Inferior parietal cortex (tissue), 1 donor: Measurements from ENCODE around the gene GSE1.

Source experiments
- DNase-seq: peaks from one replicate; pipeline ENCODE4 v3.0.0-alpha.2; 2016; ENCODE audit errors: extremely low spot score

The GSE1 gene

DNA sequence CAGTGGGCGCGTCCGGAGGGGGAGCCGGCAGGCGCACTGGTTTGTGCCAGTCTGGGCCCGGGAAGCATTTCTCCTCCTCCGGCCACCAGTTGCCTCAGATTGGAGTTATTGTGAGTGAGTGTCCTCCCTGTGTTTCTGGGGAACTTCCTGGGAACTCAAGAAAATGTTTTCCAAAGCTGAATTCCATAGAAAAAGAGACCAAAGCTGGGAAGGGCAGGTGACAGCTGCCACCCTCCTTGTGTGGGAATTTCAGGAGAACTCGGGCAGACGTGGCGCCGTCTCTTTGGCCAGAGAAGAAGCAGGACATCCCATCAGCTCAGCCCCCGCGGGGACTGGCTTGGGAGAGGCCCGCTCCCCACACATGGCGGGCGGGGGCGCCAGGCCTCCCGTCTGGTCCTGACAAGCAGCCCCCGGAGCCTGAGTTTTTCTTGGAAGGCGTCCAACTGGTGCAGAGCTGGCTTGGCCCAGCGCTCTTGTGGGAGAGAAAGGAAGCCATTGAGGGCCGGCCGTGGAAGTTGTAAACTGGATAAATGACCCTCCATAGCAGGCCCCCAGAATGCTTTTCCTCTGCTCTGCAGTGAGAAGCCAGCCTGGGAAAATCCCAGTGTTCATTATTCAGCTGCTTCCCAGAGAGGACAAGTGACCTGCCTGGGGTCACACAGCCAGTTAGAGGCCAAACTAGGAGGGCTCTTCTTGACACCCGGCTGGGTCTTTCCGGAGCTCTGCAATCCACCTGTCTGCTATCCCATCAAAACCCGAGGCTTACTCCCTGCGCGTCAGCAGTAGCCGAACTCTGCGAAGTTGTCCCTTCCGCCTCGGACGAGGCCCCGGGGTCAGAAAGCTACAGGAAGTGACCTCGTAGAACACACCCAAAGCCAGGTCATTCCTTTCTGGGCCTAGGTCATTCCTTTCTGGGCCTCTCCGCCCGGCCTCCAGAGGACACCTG is 39.2 kb upstream of the GSE1 start:
- no peak for DNase-seq

DNA sequence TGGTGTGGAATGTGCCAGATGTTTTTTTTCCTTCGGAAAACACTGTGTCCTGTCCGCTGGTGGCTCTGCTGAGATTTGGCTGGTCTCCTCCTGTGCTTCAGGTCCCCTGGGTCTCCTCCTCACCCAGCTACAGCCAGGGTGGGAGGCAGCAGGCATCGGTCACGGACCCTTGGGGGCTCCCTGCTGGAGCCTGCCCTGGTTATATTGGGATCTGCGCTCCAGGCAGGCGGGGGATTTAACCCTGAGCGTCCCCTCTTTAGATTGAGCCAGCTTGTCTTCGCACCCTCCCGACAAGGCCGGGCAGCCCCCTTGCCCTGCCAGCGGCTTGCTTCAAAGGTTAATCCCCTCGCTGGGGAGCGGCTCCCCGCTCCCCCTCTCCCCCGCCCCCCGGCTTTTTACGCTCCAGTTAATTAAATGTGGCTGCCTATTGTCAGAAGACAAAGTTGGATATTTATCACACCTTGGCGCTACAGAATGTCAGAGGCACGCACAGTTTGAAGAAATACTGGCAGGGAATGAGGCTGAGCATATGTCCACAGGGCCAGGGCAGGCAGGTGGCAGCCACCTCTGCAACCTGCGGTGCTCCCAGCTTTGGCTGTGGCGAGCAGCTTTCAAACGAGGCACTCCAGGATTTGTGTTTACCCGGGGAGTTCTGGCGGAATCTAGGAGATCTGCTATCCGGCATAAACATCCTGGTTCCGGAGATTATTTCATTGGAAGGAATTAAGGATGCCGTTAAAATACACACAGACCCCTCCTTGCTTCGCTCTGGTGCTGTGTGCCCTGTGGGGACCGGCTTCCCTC is 38.2 kb upstream of the GSE1 start:
- no peak for DNase-seq

DNA sequence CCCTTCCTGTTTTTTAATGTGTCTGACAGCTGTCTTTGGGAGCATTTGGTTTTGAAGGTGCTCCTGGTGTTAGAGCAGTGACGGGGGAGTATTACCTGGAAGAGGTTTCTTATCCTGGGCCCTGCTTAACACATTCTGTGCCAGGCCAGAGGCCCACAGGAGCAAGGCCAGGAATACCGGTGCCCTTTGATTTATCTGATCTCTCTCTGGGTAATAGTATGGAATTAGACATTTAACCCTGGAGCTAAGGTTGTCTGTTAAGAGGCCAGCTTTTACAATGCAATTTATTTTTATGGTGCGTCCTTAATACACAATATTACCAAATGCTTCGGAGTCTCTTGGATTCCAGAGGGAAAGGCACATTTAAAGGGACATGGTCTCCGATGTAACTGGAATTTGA is 37.2 kb upstream of the GSE1 start:
- DNase-seq, result no peak

DNA sequence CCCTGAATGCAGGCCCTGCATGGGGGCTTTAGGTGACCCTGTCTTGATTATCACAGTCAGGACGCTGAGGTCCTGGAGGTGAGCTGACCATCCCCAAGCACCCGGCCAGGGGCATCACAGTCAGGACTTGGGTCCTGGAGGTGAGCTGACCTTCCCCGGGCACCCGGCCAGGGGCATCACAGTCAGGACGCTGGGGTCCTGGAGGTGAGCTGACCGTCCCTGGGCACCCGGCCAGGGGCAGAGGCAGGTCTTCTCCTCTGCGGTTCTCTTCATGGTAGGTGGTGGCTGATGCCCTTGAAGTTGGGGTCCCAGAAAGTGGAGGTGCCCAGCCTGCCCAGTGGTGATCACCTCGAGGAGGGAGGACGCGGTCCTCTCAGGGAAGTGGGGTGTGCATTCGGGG is 36.2 kb upstream of the GSE1 start:
- DNase-seq, result no peak

DNA sequence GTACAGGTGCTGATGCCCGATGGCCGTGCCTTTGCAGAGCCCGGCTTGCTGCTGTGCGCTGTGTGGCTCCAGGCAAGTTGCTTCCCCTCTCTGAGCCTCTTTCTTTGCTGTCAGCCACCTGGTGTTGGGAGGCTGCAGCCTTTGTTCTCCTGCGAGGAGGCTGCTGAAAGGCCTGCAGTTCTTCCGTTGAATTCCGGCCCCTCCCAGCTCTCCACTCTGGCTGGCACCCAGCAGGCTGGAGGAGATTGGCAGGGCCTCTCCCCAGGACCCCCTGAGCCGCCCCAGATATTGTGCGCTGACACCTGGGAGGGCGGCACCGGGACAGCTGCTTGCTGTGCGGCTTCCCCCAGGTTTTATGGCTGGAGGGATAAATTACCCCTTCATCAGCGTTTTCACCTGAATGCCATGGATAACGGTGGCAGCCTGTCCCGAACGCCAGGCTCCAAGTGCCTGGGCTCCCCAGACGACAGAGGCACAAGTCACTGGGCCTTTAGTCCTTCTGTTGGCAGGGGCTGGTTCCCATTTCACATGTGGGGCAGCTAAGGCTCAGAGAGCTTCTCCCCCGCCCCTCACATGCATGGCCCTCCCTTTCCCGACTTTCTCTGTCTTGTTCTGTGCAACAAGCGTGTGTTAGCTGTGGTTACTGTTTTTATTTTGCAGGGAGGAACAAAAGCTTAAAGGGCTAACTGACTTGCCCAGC is 35.1 kb upstream of the GSE1 start:
- DNase-seq, result no peak

DNA sequence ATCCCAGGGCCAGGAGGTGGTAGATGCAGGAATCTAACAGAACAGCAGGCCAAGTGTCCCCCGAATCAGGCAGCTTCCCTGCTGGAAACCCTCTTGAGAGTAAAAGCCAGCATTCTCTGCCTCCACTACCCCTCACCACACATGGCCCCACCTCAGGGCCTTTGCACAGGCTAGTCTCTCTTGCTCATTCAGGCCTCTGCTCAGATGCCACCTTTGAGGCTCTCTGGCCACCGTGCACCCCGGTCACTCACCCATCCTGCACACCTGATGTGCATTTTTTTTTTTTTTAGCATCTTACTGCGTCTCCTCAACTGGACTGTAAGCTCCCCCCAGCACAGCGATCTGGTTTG is 34.5 kb upstream of the GSE1 start:
- DNase-seq, result no peak

DNA sequence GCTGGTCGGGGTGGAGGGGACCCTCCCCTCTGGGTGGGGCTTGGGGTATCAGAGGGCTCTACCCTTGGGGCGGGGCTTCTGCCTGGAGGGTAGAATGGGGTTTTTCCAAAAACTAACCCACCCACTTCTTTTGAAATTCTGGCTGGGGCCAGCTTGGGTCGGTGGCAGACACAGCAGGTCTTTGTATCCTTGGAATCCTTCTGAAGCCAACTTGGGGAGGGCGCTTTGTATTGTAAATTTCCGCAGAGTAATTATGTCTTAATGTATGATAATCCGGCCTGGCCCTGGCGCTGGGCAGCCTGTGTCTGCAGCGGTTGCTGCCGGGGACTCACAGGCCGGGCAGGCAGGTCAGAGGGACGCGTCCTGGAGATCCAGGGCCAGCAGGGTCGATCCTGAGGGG is 33.9 kb upstream of the GSE1 start:
- DNase-seq, result no peak

DNA sequence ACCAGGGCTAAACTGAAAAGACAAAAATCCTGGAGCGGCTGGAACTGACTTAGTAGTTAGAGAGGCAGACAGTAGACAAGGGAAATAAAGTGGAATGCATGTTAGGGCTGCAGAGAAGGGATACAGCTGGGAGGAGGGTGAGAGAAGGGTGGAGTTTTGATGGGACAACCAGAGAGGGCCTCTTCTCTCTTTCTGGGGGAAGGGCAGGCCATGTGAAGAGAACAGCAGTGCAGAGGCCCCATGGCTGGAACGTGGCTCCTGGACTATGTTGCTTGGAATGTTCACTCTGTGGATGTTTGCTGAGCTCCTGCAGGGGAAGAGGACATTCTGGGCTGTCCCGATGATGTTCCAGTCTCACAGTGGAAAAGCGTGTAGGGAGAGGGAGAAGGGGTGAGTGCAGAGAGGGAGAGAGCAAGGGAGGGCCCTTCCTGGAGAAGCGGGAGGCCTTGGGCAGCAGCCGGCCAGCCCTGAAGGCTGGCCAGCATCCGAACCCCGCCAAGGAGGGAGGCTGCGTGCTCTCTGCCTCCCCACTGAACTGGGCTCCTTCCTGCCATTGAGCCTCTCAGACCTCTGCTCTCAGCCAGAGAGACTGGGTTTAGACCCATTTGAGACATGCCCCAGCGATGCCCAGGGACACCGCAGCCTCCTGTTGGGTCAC is 33.1 kb upstream of the GSE1 start:
- DNase-seq, result no peak

DNA sequence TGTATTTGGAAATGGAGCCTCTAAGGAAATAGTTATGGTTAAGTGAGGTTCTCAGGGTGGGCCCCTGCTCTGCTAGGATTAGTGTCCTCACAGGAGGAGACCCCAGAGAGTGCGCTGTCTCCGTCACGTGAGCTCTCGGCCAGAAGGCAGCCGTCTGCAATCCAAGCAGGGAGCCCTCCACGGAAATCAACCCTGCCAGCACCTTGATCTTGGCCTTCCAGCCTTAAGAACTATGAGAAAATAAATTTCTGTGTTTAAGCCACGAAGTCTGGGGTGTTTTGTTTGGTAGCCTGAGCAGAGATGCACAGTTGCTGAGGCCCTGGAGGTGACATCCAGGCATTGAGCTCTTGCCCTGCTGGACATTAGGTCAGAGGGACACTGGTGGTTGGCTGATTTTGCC is 32.4 kb upstream of the GSE1 start:
- DNase-seq, result no peak

DNA sequence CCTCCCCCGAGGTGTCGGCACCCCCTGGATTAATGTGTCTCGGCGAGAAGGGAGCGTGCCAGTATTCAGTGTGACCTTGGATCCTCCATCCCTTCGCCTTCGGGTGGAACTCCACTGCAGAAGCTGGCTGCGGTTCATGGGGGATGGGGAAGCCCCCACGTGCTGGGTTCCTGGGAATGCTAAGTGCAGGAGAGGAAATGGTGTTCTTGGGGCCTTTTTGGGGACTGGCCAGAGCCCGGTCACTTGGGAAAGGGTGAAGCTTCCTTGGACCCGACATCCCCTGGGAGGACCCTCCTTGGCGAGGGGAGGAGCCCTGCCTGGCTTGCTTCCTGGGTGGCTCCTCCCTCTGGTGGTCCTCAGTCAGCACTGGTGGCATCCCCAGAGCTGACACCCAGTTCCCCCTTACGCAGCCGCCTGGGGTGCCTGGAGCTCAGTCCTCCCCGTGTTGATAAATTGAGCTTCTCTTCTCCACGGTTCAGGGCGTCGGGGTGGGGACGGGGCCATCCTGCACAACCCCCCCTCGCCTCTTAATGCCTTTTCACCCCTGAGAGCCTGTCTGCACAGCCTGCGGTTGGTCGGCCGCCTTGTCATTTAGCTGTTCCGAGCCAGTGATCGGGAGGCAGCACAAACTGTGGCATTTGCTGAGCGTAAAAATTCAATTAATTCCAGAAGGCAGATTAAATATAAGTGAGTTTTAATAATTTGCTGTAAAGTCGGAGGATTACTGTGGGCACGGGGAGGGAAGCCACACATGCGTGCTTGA is 30.7 kb upstream of the GSE1 start:
- no peak for DNase-seq

DNA sequence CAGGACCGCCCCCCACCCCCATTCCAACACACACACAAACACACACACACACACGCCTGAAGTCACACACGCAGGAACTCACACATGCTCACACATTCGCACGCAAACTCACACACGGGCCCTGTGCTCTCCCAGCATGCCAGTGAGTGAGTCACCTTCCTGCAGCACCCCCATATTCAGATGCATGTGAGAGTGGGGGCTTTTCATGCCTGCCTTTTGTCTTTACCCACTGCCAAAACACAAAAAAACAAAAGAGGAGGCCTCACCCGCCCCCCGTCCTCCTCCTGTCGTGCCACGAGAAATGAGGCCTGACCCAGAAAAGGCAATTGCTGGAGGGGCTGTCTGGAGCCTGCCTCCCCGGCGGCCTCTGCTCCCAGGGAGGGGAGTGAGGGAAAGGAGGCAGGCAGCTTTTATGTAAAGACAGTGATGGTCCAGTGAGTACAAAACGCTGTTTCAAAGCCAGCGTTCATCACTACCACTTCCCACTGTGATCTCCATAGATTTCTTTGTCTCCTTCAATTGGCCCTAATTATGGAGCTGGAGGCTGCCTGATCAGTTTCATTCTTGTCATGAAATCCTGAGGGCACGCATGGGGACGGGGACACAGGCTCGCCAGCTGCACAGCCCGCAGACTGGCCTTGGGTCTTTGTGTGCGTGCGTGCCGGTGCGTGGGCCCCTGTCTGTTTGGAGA is 29.5 kb upstream of the GSE1 start:
- DNase-seq, result no peak

DNA sequence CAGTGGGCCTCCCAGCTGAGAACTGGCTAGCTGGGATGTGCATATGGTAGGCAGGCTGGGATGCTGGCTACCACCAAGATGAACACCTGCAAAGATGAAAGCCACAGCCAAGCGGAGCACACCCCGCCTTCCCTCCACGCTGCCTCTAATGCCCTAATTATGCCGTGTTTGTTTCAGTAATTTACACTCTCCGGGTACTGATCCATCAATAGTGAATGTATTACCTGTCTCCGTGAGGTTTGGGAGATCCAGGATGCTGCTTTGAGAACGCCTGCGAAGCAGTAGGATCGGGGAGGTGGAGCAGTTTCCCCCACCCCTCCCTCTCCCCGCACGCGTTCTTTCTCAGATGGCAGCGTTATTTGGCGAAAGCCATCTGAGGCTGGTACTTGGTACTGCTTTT is 28.9 kb upstream of the GSE1 start:
- DNase-seq, result no peak

DNA sequence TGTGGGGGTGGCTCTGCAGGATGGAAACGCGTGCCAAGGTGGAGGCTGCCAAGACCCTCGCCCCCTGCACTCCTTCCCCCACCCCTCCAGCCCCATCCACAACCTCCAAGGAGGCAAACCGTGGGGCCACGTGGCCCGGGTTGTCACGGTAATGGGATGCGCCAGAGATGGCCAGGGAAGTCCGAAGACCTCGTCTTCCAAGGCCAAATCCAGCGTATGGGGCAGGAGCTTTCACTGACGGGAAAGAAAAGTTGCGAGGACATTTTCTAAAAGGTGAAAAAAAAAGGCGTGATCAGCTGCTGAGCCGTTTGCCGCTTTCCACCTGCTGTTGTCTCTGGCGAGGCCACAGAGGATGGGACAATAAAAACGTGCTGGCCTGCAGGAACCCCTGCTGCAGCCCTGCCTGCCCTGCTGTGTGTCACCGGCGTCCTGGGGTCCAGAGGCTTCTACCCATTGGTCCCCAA is 28.3 kb upstream of the GSE1 start:
- DNase-seq, result no peak

DNA sequence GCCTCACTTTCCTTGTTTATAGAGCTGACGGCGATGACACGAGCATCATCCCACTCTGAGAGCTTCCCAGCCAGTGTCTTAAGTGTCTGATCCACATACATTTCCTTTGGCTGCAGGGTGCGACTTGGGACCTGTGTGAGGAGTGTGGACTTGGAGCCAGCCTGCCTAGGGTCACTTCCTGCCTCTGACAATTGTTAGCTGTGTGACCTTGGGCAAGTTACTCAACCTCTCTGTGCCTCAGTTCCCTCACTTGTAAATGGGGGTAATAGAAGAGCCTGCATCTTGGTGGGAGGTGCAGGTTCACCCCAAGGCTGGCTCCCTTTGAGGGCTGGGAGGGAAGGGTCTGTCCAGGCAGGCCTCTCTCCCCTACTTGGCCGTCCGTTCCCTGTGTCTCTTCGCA is 27.4 kb upstream of the GSE1 start:
- DNase-seq, result no peak

DNA sequence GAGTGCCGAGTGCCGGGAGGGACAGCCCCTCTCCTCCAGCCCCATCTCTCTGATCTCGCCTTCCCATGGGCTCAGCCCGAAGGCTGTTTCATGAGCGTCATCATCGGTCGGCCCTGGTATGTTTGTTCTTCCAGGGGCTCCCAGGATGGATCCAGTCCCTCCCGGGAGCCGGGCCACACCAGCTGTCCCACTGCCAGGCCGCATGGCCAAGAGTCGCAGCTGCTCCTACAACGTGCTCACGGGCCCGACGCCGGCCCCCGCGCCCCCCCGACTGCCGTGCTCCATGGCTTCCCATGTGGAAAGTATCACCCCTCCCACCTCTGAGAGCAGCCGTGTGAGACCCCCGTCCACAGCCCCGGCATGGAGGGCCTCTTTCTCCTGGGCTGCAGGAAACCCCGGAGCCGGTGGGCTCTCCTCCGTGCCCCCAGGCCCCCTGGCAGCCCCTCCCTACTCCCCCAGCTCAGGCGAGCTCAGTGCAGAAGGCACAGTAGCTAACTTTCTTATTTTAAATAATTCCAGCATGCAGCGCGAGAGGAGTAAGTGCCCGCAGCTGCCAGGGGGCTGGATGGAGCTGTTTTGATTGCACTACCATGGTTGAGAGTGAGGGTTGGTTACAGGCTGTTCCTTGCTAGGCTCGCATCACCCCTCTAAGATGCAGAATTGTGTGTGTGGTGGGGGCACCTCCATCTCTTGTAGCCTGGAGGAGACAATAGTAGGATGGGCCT is 26.6 kb upstream of the GSE1 start:
- DNase-seq, result no peak

DNA sequence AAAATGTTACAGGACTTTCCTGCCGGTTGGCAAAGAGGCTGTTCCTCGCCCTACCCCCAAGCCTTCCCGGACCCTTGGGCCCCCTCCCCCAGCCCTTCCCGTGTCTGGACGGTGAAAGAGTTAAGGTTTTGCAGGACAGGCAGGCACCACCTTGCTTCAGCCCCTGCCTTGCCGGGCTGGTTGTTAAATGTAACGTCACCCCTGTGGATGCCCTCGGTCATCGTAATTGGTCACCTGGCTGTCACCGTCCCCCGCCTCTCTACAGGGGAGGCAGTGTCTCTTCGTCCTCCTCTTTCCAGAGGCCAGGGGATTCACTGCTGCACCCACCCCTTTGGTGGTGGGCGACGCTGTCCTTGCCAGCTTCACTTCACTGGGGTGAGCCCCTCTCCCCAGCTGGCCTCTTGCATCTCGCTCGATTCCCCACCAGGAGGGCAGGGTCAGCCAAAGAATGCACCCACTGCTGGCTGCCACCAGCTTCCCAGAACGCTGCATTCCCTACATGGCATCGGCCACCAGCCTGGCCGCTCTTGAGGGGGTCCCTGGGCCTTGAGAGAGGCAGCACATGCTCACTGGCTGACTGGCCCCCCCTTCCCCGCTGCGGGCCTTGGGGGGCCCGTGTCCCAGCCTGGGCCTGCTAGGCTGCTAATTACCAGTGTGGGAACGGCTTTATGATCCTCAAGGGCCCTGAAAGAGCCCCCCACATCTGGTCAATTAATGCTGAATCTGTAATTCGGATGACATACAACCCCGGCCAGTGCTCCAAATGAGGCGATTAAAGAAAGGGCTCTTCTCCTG is 25.2 kb upstream of the GSE1 start:
- no peak for DNase-seq

DNA sequence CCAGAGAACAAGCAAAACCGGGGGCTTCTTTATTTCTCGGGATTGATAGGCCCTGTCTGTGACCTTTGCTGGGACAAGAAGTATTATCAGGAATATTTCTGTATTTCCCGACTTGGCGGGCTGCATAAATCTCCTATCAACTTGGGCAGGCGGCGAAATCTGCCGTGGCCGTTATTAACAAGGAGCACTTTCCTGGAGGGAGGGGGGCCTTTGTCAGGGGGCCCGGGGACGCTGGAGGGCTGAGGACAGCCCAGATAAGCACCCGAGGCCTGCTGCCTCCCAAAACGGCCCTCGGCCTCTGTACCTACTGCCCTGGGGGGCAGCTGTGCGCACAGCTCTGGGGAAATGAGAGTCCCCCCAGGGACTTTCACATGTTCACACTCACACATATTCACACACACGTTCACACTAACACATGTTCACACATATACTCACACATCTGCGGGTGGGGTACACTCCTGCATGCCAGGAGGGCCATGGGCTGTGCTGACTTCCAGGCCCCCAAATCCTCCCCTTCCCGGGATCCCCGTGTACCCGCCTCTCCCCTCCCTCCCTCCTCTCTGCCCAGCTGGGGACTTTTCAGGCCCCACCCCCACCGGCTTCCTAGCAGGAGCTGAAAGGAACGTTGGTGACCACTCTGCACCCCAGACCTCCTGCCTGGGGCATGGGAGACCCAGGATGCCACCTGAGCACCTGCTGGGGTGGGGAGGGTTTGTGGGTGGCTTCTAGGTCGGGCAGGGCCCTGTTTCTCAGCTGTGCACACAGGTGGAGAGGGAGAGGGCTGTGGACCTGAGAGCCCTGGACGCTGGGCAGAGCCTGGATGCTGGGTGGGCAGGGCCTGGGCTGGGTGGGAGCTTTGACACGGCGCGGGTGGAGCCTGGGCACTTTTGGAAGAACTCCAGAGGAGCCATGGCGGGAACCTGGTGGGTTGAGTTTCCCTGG is 24.3 kb upstream of the GSE1 start:
- no peak for DNase-seq
